ENCODE results near the gene CLCN6. TPM values are rescaled to one million over a fixed set of nuclear protein-coding genes. Genes with fewer than 3 reads are reported as not detected.
A peak's percentile ranks its signal among the peaks of the same experiment; 100 is the strongest.

The CLCN6 gene
- total RNA-seq, 2 donors from 2014 or later: 8.4 to 14.5 TPM

DNA sequence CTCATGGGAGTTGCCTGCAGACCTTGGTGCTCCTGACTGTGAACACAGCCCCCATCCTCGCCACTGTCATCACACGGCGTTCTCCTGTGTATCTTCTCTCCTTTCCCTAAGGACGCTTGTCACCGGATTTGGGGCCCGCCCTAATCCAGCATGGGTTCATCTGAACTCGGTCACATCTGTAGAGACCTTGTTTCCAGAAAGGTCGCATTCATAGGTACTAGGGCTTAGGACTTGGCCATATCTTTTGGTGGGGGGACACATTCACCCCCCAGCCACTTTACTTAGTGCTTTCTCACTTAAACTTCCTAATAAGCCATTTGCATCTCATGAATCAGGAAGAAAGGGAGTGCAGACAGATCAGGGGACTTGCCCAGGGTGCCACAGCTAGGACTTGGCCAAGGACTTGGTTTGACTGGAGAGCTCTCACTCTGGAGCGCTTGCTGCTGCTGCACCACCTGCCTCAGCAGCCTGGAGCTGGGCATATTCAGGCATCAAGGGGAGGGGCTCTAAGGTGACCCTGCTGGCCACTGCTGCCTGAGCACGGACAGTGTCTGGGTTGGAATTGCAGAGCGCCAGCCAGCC lies 31.9 kb downstream of the CLCN6 start:
- H3K9me3 ChIP-seq: no peaks in the 10 kb centered on the region
- no peaks in the 10 kb centered on the region for H3K4me1 ChIP-seq
- TF ChIP-seq, protein P1, sequence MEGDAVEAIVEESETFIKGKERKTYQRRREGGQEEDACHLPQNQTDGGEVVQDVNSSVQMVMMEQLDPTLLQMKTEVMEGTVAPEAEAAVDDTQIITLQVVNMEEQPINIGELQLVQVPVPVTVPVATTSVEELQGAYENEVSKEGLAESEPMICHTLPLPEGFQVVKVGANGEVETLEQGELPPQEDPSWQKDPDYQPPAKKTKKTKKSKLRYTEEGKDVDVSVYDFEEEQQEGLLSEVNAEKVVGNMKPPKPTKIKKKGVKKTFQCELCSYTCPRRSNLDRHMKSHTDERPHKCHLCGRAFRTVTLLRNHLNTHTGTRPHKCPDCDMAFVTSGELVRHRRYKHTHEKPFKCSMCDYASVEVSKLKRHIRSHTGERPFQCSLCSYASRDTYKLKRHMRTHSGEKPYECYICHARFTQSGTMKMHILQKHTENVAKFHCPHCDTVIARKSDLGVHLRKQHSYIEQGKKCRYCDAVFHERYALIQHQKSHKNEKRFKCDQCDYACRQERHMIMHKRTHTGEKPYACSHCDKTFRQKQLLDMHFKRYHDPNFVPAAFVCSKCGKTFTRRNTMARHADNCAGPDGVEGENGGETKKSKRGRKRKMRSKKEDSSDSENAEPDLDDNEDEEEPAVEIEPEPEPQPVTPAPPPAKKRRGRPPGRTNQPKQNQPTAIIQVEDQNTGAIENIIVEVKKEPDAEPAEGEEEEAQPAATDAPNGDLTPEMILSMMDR (IDR thresholded peaks at IDR 0.05): no peak
- no peak overlapping the region for H3K9ac ChIP-seq (ENCODE audit: low read depth in 2 of 2, low read length in 2 of 2)
- no peak overlapping the region for H3K27ac ChIP-seq
- intact Hi-C loops (cut with DNase I): loop anchor here (2.0 to 5.0 kb wide), 2 partner anchors 55 to 129 kb away; no protein-coding TSS in a partner anchor
- DNase-seq: no peak
- H3K36me3 ChIP-seq: peaks cover 38% of the 10 kb centered on the region
- no peaks in the 10 kb centered on the region for H3K27me3 ChIP-seq
- no peak overlapping the region for H3K4me3 ChIP-seq

DNA sequence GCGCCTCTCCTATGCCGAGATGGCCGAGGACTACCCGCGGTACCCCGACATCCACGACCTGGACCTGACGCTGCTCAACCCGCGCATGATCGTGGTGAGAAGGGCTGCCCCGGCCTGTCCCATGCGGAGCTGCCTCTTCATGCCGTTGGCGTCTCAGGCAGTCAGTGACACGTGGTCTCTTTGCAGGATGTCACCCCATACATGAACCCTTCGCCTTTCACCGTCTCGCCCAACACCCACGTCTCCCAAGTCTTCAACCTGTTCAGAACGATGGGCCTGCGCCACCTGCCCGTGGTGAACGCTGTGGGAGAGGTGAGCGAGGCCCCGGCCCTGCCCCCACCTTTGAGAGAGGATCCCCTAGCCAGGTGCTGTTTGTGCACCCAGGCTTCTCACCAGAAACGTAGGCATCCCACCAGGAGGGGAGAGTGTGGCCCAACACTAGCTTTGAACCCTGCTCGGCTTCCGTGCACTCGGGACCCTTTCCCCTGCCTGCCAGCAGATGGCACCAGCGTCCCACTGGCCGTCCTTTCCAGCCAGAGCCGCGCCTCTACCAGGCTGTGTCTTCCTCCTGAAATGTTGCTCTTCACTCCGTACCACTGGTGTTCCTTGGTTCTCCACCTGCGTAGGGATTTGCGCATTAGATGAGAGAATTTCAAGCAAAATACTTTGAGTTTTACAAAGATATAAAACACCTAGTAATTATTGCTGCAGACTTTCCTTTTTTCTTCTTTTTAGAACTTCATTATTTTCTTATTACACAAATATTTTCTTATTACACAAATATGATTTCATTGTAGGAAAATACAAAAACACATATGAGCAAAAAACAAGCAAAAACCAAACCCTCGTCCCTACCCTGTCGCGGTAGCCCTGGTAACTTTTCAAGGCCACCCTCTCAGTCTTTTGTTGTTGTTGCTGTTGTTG lies 32.6 kb downstream of the CLCN6 start:
- Histone ChIP-seq H3K9ac (ENCODE audit: low read depth in 2 of 2, low read length in 2 of 2) (no peak overlapping the region), H3K4me1 (no peaks in the 10 kb centered on the region), H3K27me3 (no peaks in the 10 kb centered on the region), H3K9me3 (no peaks in the 10 kb centered on the region), H3K36me3 (peaks cover 38% of the 10 kb centered on the region), H3K27ac (no peak overlapping the region), H3K4me3 (no peak overlapping the region)
- intact Hi-C loops (cut with DNase I): loop anchor here (2.0 to 5.0 kb wide), 2 partner anchors 54 to 129 kb away; no protein-coding TSS in a partner anchor
- TF ChIP-seq, protein P1 (IDR thresholded peaks at IDR 0.05): peak; percentile 99
- DNase-seq: peak; percentile 70

DNA sequence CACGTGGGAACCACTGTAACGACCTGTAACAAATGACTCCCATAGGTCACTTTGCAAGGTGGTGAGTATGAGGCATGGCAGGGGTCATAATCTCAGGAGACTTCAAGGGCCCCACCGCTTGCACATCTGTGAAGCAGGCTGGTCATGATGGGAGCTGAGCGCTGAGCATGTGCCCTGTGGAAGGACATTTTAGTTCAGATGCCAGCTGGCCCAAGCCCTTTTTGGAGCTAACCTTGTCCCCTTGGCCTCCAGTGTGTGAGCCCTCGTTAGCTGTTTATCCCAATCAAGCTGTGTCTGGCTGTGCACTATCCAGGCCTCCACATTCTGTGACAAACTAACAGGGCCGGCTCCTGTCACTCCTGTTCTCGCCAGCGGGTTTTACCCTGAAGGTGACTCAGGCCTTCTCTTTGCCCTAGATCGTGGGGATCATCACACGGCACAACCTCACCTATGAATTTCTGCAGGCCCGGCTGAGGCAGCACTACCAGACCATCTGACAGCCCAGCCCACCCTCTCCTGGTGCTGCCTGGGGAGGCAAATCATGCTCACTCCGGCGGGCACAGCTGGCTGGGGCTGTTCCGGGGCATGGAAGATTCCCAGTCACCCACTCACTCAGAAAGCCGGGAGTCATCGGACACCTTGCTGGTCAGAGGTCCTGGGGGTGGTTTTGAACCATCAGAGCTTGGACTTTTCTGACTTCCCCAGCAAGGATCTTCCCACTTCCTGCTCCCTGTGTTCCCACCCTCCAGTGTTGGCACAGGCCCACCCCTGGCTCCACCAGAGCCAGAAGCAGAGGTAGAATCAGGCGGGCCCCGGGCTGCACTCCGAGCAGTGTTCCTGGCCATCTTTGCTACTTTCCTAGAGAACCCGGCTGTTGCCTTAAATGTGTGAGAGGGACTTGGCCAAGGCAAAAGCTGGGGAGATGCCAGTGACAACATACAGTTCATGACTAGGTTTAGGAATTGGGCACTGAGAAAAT lies 34.0 kb downstream of the CLCN6 start:
- intact Hi-C loops (cut with DNase I): loop anchor here (2.0 to 5.0 kb wide), 2 partner anchors 53 to 127 kb away; no protein-coding TSS in a partner anchor
- Histone ChIP-seq H3K36me3 (peaks cover 32% of the 10 kb centered on the region), H3K4me1 (no peaks in the 10 kb centered on the region), H3K9ac (ENCODE audit: low read depth in 2 of 2, low read length in 2 of 2) (no peak overlapping the region), H3K9me3 (no peaks in the 10 kb centered on the region), H3K27ac (no peak overlapping the region), H3K27me3 (no peaks in the 10 kb centered on the region), H3K4me3 (no peak overlapping the region)
- no peak for DNase-seq
- TF ChIP-seq, protein P1 (IDR thresholded peaks at IDR 0.05): no peak

DNA sequence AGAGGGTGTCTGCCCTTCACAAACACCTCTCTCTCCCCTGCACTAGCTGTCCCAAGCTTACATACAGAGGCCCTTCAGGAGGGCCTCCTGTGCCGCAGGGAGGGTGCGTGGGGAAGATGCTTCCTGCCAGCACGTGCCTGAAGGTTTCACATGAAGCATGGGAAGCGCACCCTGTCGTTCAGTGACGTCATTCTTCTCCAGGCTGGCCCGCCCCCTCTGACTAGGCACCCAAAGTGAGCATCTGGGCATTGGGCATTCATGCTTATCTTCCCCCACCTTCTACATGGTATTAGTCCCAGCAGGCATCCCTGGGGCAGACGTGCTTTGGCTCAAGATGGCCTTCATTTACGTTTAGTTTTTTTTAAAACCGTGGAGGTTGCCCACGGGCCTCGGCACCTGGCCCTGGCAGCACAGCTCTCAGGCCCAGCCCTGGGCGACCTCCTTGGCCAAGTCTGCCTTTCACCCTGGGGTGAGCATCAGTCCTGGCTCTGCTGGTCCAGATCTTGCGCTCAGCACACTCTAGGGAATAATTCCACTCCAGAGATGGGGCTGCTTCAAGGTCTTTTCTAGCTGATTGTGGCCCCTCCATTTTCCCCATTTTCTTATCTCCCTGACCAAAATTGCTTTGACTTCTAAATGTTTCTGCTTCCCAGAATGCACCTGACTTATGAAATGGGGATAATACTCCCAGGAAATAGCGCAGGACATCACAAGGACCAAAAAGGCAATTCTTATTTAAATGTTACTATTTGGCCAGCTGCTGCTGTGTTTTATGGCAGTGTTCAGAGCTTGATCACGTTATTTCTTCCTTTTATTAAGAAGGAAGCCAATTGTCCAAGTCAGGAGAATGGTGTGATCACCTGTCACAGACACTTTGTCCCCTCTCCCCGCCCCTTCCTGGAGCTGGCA lies 35.5 kb downstream of the CLCN6 start:
- TF ChIP-seq, protein P1 (IDR thresholded peaks at IDR 0.05): no peak
- intact Hi-C loops (cut with DNase I): no loop called here
- Histone ChIP-seq H3K4me1 (no peaks in the 10 kb centered on the region), H3K9me3 (no peaks in the 10 kb centered on the region), H3K36me3 (peaks cover 27% of the 10 kb centered on the region), H3K27me3 (no peaks in the 10 kb centered on the region), H3K9ac (ENCODE audit: low read depth in 2 of 2, low read length in 2 of 2) (no peak overlapping the region), H3K4me3 (no peak overlapping the region), H3K27ac (no peak overlapping the region)
- DNase-seq: no peak
